Epithelial cell of esophagus (primary cell): ENCODE results near the gene TENM4.

ENCODE experiments used
- DNase-seq: peaks from one replicate; pipeline ENCODE4 v3.0.0; 2010; ENCODE audit warnings: low read depth
- H3K4me3 ChIP-seq: 2 replicates; pipeline ENCODE4 v1.5.1; 2011; ENCODE audit warnings: mild to moderate bottlenecking, low read length, control low read depth
- TF ChIP-seq, protein P1 (sequence below): IDR thresholded peaks from 2 replicates; pipeline ENCODE4 v1.5.1; 2011; ENCODE audit warnings: low read depth, mild to moderate bottlenecking, low read length, control low read depth, inconsistent platforms; ENCODE audit not compliant: insufficient read depth; ENCODE audit errors: missing control alignments

Gene TENM4

DNA sequence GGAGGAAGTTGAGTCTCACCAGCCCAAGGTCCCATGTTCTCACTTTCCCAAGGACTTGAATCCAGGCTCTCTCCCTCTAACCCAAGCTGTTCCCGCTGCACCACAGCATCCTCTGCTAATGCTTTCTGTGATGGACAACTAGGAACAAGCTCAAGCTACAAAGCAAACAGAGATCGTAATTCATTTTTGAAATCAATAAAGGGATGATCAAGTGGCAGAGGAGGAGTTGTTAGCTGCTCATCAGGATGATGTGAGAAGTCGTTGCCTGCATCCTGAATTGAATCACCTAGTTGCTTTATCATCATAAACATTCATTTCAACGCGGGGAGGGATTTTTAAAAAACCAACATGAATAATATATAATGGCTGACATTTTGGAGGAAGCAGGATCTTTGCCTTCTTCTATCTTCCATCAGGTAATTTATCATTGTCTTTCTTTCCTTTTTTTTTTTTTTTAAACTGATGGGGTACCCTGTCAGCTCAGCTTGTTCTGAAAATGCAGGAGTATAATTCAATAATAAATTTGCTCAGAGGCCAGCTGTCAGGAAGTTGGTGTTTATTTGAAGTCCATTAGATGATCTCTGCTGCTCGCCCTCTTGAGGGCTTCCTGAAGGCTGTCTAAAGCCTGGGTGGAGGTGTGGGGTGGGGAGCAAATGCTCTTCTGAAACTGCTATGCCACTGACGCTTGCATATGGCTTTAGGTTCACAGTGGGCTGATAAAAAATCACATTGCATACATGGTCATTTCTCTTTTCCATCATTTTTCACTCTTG is 691.7 kb downstream of the TENM4 start:
- no peak for DNase-seq
- TF ChIP-seq, protein P1, sequence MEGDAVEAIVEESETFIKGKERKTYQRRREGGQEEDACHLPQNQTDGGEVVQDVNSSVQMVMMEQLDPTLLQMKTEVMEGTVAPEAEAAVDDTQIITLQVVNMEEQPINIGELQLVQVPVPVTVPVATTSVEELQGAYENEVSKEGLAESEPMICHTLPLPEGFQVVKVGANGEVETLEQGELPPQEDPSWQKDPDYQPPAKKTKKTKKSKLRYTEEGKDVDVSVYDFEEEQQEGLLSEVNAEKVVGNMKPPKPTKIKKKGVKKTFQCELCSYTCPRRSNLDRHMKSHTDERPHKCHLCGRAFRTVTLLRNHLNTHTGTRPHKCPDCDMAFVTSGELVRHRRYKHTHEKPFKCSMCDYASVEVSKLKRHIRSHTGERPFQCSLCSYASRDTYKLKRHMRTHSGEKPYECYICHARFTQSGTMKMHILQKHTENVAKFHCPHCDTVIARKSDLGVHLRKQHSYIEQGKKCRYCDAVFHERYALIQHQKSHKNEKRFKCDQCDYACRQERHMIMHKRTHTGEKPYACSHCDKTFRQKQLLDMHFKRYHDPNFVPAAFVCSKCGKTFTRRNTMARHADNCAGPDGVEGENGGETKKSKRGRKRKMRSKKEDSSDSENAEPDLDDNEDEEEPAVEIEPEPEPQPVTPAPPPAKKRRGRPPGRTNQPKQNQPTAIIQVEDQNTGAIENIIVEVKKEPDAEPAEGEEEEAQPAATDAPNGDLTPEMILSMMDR = no peak
- H3K4me3 ChIP-seq = no peak overlapping the region

DNA sequence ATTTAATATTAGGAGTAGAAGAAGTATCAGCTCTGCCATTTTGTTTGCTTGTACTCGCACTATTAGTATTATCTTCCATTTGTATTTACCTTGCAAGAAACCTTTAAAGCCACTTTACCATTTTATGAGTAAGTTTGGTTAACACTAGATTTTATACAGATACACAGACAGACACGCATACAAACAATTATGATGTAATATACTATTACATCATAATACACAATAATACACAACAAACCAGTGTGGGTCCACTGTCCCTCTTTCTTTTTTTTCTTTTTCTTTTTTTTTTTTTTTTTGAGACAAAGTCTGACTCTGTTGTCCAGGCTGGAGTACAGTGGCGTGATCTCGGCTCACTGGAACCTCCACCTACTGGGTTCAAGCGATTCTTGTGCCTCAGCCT is 695.9 kb downstream of the TENM4 start:
- TF ChIP-seq, protein P1 = no peak
- DNase-seq = no peak
- no peak overlapping the region for H3K4me3 ChIP-seq

DNA sequence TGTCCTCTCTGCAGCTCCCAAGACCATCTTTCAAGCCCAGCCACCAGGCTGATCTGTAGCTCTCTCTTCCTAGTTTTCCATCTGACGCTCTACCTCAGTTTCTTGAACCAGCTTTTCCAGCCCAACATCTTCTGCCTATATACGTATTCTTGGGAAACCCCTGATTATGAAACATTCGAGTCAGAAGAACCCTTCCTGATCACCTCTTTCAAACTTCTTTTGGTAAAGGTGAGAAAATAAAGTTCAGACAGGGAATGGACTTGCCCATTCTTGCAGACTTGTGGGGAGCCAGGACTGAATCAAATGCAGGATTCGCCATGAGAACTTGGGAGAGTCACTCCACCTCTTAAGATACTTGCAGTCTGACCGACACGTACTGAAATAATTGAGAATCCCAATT is 696.6 kb downstream of the TENM4 start:
- H3K4me3 ChIP-seq = no peak overlapping the region
- TF ChIP-seq, protein P1 = no peak
- peak; percentile 88 for DNase-seq

DNA sequence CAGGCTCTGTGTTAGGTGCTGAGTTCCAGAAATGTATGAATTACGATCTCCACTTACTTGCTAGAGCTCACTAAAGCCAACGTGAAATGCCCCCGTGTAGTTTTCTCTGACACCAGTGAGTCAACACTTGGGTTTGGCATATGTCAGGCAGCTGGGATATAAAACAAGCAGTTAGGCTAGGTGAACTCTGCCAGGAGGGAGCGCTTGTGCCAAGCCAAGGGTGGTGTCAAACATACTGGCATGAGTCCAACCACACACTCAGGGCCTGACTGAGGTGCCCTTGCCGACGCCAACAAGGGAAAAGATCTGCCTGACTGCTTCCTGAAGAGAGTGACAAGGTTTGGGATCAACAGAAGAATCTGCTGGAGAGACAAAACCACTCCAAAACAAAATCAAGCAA is 698.4 kb downstream of the TENM4 start:
- TF ChIP-seq, protein P1 = peak; percentile 26
- DNase-seq = peak; percentile 75
- H3K4me3 ChIP-seq = no peak overlapping the region

DNA sequence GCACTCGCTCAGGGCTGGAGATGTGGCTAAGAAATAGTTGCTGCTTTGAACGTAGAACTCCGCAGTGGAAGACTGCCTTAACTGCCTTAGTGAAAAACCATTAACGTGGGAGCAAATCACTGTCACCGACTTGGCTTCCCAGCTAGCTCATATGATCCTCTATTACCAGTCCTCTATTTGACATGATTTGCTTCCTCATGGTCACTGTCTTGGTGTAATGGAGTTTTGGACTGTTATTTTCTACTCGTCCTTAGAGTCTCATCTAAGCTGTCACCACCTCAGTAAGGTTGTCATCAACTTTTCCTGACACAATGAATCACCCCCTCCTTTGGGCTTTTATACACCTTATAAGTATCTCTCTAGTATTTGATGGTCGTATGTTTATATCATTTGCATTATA is 699.1 kb downstream of the TENM4 start:
- no peak overlapping the region for H3K4me3 ChIP-seq
- DNase-seq = no peak
- TF ChIP-seq, protein P1 = no peak

DNA sequence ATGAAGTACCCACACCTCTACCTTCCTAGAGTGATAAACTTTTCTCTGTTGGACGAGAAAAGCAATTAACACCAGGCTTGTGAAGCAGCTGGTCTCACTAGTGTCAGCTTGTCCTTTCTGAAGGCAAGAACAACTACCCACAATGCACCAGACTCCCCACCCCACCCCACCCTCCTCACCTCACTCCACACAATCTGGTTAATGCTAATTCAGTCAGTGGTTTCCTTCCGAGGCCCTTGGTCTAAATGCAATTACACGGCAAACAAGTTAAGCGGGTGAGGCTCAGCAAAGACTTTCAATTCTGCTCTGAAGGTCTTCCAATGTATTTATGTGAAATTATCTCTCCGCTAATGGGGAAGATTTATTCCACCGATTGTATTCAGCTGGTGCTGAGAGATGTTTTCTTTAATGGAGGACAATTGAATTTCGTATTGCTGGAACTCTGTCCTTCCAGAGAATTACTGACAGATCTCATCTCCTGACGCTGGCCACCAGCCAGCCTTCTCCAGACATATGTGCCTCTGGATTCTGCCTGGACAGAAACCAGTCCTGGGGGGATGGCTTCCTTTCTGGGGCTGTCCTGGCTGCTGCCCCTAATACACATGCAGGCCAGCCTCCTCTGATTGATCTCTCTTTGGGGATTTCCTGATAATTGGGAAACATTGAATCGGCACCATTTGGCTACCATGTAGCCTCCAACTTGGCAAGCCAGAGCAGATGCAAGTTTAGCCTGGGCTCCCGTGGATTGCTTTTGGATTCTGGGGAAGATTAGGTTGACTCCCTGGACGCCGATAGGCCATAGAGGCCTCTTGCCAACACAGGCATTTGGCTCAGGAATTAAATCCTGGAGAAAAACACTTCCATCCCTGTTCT is 700.4 kb downstream of the TENM4 start:
- TF ChIP-seq, protein P1 = no peak
- DNase-seq = no peak

More for the DNA sequence above, 700.4 kb downstream of the TENM4 start:
- H3K4me3 ChIP-seq = no peak overlapping the region
